Loucy (cell line): ENCODE data around the gene PABPN1.

Experiments
- H2AFZ ChIP-seq: fragments of 200-600 bp; sonication (generic); 2 replicates; pipeline ENCODE4 v1.6.0; 2016; ENCODE audit warnings: antibody characterized with exemption, mild to moderate bottlenecking, low read length, moderate library complexity
- H3F3A ChIP-seq: fragments of 200-600 bp; 2 replicates; pipeline ENCODE4 v1.6.0; 2016; ENCODE audit warnings: antibody characterized with exemption, low read depth, mild to moderate bottlenecking
- H3K27me3 ChIP-seq: fragments of 200-600 bp; sonication (generic); 2 replicates; pipeline ENCODE4 v1.6.1; 2014; ENCODE audit warnings: low read length, mild to moderate bottlenecking; ENCODE audit not compliant: insufficient read depth, poor library complexity, severe bottlenecking
- H3K36me3 ChIP-seq: fragments of 200-600 bp; sonication (generic); 2 replicates; pipeline ENCODE4 v1.6.1; 2016; ENCODE audit warnings: low read length; ENCODE audit not compliant: insufficient read depth
- H3K4me1 ChIP-seq: fragments of 200-600 bp; sonication (generic); 2 replicates; pipeline ENCODE4 v1.5.1; 2014; ENCODE audit warnings: low read length, mild to moderate bottlenecking; ENCODE audit not compliant: insufficient read depth, poor library complexity, severe bottlenecking
- H3K4me2 ChIP-seq: fragments of 200-600 bp; sonication (generic); 2 replicates; pipeline ENCODE4 v1.6.0; 2014; ENCODE audit warnings: antibody characterized with exemption, low read length, low read depth, mild to moderate bottlenecking; ENCODE audit not compliant: poor library complexity, severe bottlenecking
- H3K4me3 ChIP-seq: fragments of 200-600 bp; sonication (generic); 2 replicates; pipeline ENCODE4 v1.5.1; 2014; ENCODE audit warnings: low read length, mild to moderate bottlenecking, mixed read lengths; ENCODE audit not compliant: poor library complexity, severe bottlenecking
- H3K79me2 ChIP-seq: fragments of 200-600 bp; sonication (generic); 2 replicates; pipeline ENCODE4 v1.6.1; 2014; ENCODE audit warnings: low read length; ENCODE audit not compliant: insufficient read depth
- H3K9ac ChIP-seq: fragments of 200-600 bp; sonication (generic); 2 replicates; pipeline ENCODE4 v1.6.0; 2014; ENCODE audit warnings: mild to moderate bottlenecking, low read depth, low read length, moderate library complexity; ENCODE audit not compliant: poor library complexity, severe bottlenecking
- H3K9me2 ChIP-seq: fragments of 200-600 bp; sonication (generic); replicated peaks from 2 replicates; pipeline ENCODE4 v1.6.1; 2016; ENCODE audit warnings: low read depth, low read length, mixed read lengths
- H3K9me3 ChIP-seq: fragments of 200-600 bp; sonication (generic); 2 replicates; pipeline ENCODE4 v1.6.1; 2014; ENCODE audit warnings: mild to moderate bottlenecking, antibody characterized with exemption, low read length, low read depth; ENCODE audit not compliant: insufficient read depth
- H4K20me1 ChIP-seq: fragments of 200-600 bp; sonication (generic); 2 replicates; pipeline ENCODE4 v1.6.0; 2014; ENCODE audit warnings: antibody characterized with exemption, low read length, mild to moderate bottlenecking; ENCODE audit not compliant: insufficient read depth, poor library complexity, severe bottlenecking
- EZH2phosphoT487 ChIP-seq: fragments of 200-600 bp; IDR thresholded peaks from 2 replicates; pipeline ENCODE4 v1.6.1; 2018; ENCODE audit warnings: antibody characterized with exemption, mild to moderate bottlenecking, moderate library complexity, borderline replicate concordance
- TF ChIP-seq, protein P1 (sequence below): fragments of 200-600 bp; sonication (generic); conservative IDR thresholded peaks from 2 replicates; pipeline ENCODE4 v1.5.1; 2014; ENCODE audit warnings: mild to moderate bottlenecking, antibody characterized with exemption, low read length

The PABPN1 gene

DNA sequence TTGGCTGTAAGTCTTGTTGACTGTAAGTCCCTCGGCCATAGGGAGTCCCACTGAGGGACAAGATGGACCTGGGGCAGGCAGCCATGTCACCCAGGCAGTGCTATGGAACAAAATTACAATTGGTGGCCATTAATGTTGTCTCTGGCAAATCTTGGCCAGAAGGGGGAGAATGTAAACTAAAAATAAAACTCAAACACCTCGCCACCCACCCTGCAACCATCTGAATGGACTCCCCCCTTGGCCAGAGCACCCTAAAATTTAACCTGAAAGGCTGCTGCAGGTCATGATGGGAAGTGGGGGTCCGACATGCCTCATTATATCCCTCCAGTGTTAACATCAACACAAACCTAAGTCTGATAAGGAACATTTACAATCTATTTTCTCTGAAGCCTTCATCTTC is 23.2 kb downstream of the PABPN1 start:
- Histone ChIP-seq H3K36me3 (no peaks in the 10 kb centered on the region), H3K9ac (no peak overlapping the region), H2AFZ (no peak overlapping the region; the same call in 1 of the 2 replicates), H3K9me2 (no peaks in the 10 kb centered on the region), H3K4me3 (no peak overlapping the region), H3K9me3 (peaks cover 4% of the 10 kb centered on the region; the same call in 1 of the 2 replicates), H3F3A (no peaks in the 10 kb centered on the region), H3K27me3 (no peaks in the 10 kb centered on the region), H3K79me2 (no peaks in the 10 kb centered on the region), H3K4me2 (no peak overlapping the region), H3K4me1 (no peaks in the 10 kb centered on the region), H4K20me1 (no peaks in the 10 kb centered on the region)
- TF ChIP-seq EZH2phosphoT487, result no peak
- TF ChIP-seq, protein P1, sequence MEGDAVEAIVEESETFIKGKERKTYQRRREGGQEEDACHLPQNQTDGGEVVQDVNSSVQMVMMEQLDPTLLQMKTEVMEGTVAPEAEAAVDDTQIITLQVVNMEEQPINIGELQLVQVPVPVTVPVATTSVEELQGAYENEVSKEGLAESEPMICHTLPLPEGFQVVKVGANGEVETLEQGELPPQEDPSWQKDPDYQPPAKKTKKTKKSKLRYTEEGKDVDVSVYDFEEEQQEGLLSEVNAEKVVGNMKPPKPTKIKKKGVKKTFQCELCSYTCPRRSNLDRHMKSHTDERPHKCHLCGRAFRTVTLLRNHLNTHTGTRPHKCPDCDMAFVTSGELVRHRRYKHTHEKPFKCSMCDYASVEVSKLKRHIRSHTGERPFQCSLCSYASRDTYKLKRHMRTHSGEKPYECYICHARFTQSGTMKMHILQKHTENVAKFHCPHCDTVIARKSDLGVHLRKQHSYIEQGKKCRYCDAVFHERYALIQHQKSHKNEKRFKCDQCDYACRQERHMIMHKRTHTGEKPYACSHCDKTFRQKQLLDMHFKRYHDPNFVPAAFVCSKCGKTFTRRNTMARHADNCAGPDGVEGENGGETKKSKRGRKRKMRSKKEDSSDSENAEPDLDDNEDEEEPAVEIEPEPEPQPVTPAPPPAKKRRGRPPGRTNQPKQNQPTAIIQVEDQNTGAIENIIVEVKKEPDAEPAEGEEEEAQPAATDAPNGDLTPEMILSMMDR, result 0 out of 2 replicates have a peak, but pooled peaks have one; percentile 10

DNA sequence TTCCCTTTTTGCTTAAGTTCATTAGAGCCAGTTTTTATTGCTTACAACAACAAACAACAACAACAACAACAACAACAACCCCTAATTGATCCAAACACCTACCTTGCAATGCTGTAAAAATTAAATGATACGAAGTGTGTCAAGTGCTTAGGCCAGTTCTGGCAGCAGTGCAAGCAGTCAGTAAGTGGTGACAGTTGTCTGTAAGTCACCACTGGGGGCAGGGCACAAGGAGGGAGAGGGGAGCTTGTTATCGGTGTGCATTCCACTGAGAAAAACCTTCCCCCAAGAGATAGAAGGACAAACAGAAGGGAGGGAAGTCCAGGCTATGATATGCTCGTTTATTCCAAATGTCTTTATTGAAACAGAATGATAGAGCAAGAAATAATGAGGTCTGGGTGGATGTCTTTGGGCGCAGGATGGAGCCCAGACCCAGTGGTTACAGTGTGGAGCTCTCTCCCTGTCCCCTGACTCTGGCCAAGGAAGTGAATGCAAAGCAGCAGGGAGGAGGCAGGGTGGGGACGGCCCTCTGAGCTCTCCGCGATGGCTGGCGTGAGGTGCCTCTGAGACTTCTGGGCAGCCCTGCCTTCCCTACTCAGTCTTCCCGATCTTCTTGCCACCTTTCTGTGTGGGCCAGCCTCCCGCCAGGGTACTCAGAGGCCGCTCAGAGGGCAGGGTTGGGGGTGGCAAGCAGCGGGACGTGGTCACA is 24.9 kb downstream of the PABPN1 start:
- Histone ChIP-seq H3K9me3 (no peaks in the 10 kb centered on the region), H3F3A (no peaks in the 10 kb centered on the region), H3K4me3 (no peak overlapping the region), H3K36me3 (no peaks in the 10 kb centered on the region), H3K9ac (no peak overlapping the region), H3K9me2 (no peaks in the 10 kb centered on the region), H2AFZ (no peak overlapping the region), H3K4me1 (no peaks in the 10 kb centered on the region), H3K4me2 (no peak overlapping the region), H4K20me1 (no peaks in the 10 kb centered on the region), H3K79me2 (no peaks in the 10 kb centered on the region), H3K27me3 (no peaks in the 10 kb centered on the region)
- TF ChIP-seq, protein P1, result peak; percentile 32; the same call in 1 of the 2 replicates
- no peak for TF ChIP-seq EZH2phosphoT487

DNA sequence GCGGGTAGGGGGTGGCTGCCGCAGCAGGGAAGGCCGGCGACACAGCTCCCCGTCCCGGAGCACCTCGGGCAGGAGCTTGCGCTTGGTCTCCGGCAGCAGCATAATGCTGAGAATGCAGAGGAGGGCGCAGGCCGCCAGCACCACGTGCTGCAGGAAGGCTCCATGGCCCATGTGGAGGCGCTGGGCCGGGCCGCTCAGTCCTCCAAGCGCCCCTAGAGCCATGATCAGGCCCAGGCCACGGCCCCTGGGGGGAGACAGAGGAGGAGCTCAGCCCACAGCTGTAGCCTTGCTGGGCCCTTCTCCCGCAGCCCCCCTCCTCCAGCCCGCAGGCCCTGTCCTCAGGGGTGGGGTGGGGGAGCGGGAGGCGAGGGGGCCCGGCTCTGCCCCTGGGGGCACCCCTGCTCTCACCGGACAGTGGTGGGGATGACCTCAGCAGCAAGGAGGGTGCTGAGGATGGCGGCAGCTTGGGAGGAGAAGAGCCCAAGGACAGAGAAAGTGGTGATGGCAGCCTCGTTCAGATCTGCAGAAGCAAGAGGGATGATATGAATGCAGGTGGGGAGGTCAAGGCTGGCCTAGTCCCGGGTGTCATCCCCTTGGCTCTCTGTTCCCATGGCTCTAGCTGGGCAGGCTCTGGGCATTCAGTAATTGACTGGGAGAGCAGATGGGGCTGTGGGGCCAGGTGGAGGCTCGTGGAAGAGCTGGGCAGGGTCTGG is 25.6 kb downstream of the PABPN1 start:
- H3K36me3 ChIP-seq, result no peaks in the 10 kb centered on the region
- no peaks in the 10 kb centered on the region for H3K4me1 ChIP-seq
- no peak overlapping the region for H3K4me2 ChIP-seq
- no peak overlapping the region for H3K4me3 ChIP-seq
- H4K20me1 ChIP-seq, result no peaks in the 10 kb centered on the region
- H3K79me2 ChIP-seq, result no peaks in the 10 kb centered on the region
- no peaks in the 10 kb centered on the region for H3K9me3 ChIP-seq
- TF ChIP-seq EZH2phosphoT487, result no peak
- TF ChIP-seq, protein P1, result no peak
- peaks cover 6% of the 10 kb centered on the region for H3K27me3 ChIP-seq
- no peaks in the 10 kb centered on the region for H3F3A ChIP-seq
- H3K9me2 ChIP-seq, result no peaks in the 10 kb centered on the region
- no peak overlapping the region for H3K9ac ChIP-seq
- no peak overlapping the region for H2AFZ ChIP-seq
